Astrocyte of the spinal cord (primary cell): ENCODE measurements around the gene TMEM52.
A peak's percentile ranks its signal among the peaks of the same experiment; 100 is the strongest.

ENCODE experiments used
- DNase-seq: peaks from one replicate; pipeline ENCODE4 v3.0.0; 2011; ENCODE audit warnings: low read depth, low spot score
- H3K4me3 ChIP-seq: 2 replicates; pipeline ENCODE4 v1.5.1; 2011; ENCODE audit warnings: low read depth, mild to moderate bottlenecking, low read length, moderate library complexity
- CTCF ChIP-seq: IDR thresholded peaks from 2 replicates; pipeline ENCODE4 v1.5.1; 2012; ENCODE audit warnings: low read depth, mild to moderate bottlenecking, low read length, inconsistent platforms
- in situ Hi-C: cut with HindIII; loops from 2 replicates; pipeline ENCODE4 v1.10.0; 2017; ENCODE audit warnings: low sequenced_read_pairs

Gene TMEM52

GRCh38 chr1:1901641-1902294 lies 17.3 kb downstream of the TMEM52 start:
- no peak for TF ChIP-seq CTCF
- in situ Hi-C loops: no loop called here
- no peak overlapping the region for H3K4me3 ChIP-seq
- no peak for DNase-seq

GRCh38 chr1:1900883-1901640 lies 18.0 kb downstream of the TMEM52 start:
- in situ Hi-C loops: no loop called here

GRCh38 chr1:1899967-1900327 lies 19.1 kb downstream of the TMEM52 start:
- no peak for DNase-seq
- TF ChIP-seq CTCF: no peak
- in situ Hi-C loops: no loop called here
- no peak overlapping the region for H3K4me3 ChIP-seq

More at GRCh38 chr1:1900883-1901640, 18.0 kb downstream of the TMEM52 start:
- H3K4me3 ChIP-seq: no peak overlapping the region
- no peak for DNase-seq
- TF ChIP-seq CTCF: no peak

GRCh38 chr1:1899266-1899966 lies 19.7 kb downstream of the TMEM52 start:
- no peak for DNase-seq
- TF ChIP-seq CTCF: peak; percentile 10
- H3K4me3 ChIP-seq: no peak overlapping the region
- in situ Hi-C loops: no loop called here

GRCh38 chr1:1898246-1898933 lies 20.7 kb downstream of the TMEM52 start:
- TF ChIP-seq CTCF: no peak
- in situ Hi-C loops: no loop called here
- DNase-seq: no peak
- no peak overlapping the region for H3K4me3 ChIP-seq
